ENCODE data around the gene ASB1. TPM values are rescaled to one million over a fixed set of nuclear protein-coding genes. Genes with fewer than 3 reads are reported as not detected.

The ASB1 gene
- total and polyA plus RNA-seq, 2 of the 13 experiments (the other 11 are each of a cell fraction or from before 2014, with no cell fraction given), result 48.6 to 49.2 TPM

DNA sequence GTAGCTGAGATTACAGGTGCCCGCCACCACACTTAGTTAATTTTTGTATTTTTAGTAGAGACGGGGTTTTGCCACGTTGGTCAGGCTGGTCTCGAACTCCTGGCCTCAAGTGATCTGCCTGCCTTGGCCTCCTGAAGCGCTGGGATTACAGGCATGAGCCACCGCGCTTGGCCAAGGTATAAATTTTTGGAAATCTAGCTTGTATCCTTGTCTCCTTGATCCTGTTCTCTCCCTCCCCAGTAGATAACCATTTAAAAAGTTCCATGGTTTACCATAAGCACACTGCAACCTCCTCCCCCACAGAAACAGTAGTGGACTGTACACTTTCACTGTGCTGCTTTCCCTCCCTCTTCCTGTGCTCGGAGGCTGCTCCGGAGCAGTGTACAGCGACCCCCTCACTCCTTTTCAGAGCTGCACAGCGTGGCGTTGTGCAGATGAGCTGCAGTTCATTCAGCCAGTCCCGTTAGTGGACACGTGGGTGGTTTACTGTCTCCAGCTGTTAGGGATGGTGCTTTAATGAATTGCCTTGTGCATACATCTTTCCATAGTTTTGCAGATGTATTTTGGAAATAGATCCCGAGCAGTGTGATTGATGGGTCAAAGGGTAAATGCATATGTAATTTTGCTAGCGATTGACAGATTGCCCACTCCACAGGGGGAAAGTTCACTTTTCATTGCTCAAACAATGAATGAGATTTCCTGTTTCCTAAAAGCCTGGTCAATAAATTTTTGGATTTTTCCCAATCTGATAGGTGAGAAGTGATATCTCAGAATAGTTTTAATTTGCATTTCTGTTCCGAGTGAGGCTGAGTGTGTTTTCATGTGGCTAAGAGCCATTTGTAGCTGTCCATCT is 14.8 kb downstream of the ASB1 start (continued):
- no peak for TF ChIP-seq ETS1 (CRISPR knock-in tag; IDR thresholded peaks at IDR 0.05)
- no peak for TF ChIP-seq STAT5B (CRISPR knock-in tag; IDR thresholded peaks at IDR 0.05)
- TF ChIP-seq ZNF567 (CRISPR knock-in tag; IDR thresholded peaks at IDR 0.05; ENCODE audit: borderline replicate concordance), result peak; percentile 97; the same call in 1 of the 2 replicates
- TF ChIP-seq ZKSCAN5 (CRISPR knock-in tag; IDR thresholded peaks at IDR 0.05), result no peak
- TF ChIP-seq GTF3A (CRISPR knock-in tag; conservative IDR thresholded peaks at IDR 0.05), result no peak
- 0 out of 4 replicates have a peak, but pooled peaks of 1 of the 2 experiments have one; percentile 28 for TF ChIP-seq KLF16 (CRISPR knock-in tag; IDR thresholded peaks at IDR 0.05)
- TF ChIP-seq ZBTB20 (CRISPR knock-in tag; IDR thresholded peaks at IDR 0.05; ENCODE audit: borderline replicate concordance, low read depth), result peak; percentile 80; the same call in 1 of the 2 replicates
- TF ChIP-seq, protein P1, sequence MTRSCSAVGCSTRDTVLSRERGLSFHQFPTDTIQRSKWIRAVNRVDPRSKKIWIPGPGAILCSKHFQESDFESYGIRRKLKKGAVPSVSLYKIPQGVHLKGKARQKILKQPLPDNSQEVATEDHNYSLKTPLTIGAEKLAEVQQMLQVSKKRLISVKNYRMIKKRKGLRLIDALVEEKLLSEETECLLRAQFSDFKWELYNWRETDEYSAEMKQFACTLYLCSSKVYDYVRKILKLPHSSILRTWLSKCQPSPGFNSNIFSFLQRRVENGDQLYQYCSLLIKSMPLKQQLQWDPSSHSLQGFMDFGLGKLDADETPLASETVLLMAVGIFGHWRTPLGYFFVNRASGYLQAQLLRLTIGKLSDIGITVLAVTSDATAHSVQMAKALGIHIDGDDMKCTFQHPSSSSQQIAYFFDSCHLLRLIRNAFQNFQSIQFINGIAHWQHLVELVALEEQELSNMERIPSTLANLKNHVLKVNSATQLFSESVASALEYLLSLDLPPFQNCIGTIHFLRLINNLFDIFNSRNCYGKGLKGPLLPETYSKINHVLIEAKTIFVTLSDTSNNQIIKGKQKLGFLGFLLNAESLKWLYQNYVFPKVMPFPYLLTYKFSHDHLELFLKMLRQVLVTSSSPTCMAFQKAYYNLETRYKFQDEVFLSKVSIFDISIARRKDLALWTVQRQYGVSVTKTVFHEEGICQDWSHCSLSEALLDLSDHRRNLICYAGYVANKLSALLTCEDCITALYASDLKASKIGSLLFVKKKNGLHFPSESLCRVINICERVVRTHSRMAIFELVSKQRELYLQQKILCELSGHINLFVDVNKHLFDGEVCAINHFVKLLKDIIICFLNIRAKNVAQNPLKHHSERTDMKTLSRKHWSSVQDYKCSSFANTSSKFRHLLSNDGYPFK (CRISPR knock-in tag; IDR thresholded peaks at IDR 0.05; ENCODE audit: borderline replicate concordance), result peak; percentile 42; the same call in 1 of the 2 replicates
- TF ChIP-seq HOXA5 (CRISPR knock-in tag; IDR thresholded peaks at IDR 0.05), result no peak; the same call in 1 of the 2 replicates
- TF ChIP-seq MXI1 (IDR thresholded peaks at IDR 0.05; ENCODE audit: borderline replicate concordance, low read depth, low read length), result peak; percentile 75; the same call in 1 of the 3 replicates
- TF ChIP-seq, protein P2, sequence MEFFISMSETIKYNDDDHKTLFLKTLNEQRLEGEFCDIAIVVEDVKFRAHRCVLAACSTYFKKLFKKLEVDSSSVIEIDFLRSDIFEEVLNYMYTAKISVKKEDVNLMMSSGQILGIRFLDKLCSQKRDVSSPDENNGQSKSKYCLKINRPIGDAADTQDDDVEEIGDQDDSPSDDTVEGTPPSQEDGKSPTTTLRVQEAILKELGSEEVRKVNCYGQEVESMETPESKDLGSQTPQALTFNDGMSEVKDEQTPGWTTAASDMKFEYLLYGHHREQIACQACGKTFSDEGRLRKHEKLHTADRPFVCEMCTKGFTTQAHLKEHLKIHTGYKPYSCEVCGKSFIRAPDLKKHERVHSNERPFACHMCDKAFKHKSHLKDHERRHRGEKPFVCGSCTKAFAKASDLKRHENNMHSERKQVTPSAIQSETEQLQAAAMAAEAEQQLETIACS (CRISPR knock-in tag; IDR thresholded peaks at IDR 0.05), result no peak
- TF ChIP-seq ZNF790 (CRISPR knock-in tag; IDR thresholded peaks at IDR 0.05; ENCODE audit: borderline replicate concordance), result no peak
- TF ChIP-seq ZMAT3 (CRISPR knock-in tag; conservative IDR thresholded peaks at IDR 0.05), result peak; percentile 70; the same call in 1 of the 2 replicates
- no peak for TF ChIP-seq ZNF484 (CRISPR knock-in tag; IDR thresholded peaks at IDR 0.05; ENCODE audit: borderline replicate concordance, low read depth)
- TF ChIP-seq ZNF652 (CRISPR knock-in tag; IDR thresholded peaks at IDR 0.05; ENCODE audit: borderline replicate concordance, low read depth), result peak; percentile 10; the same call in 1 of the 2 replicates
- no peak; the same call in 1 of the 2 replicates for TF ChIP-seq RBAK (CRISPR knock-in tag; IDR thresholded peaks at IDR 0.05)
- TF ChIP-seq AKNA (CRISPR knock-in tag; IDR thresholded peaks at IDR 0.05; ENCODE audit: borderline replicate concordance), result no peak

Data from HepG2 (cell line).